Globus pallidus (tissue), 1 donor: ENCODE data around the gene CTDP1.

Experiments used
- DNase-seq: peaks from one replicate; pipeline ENCODE4 v3.0.0-alpha.2; 2015; ENCODE audit warnings: low spot score

The CTDP1 gene

DNA sequence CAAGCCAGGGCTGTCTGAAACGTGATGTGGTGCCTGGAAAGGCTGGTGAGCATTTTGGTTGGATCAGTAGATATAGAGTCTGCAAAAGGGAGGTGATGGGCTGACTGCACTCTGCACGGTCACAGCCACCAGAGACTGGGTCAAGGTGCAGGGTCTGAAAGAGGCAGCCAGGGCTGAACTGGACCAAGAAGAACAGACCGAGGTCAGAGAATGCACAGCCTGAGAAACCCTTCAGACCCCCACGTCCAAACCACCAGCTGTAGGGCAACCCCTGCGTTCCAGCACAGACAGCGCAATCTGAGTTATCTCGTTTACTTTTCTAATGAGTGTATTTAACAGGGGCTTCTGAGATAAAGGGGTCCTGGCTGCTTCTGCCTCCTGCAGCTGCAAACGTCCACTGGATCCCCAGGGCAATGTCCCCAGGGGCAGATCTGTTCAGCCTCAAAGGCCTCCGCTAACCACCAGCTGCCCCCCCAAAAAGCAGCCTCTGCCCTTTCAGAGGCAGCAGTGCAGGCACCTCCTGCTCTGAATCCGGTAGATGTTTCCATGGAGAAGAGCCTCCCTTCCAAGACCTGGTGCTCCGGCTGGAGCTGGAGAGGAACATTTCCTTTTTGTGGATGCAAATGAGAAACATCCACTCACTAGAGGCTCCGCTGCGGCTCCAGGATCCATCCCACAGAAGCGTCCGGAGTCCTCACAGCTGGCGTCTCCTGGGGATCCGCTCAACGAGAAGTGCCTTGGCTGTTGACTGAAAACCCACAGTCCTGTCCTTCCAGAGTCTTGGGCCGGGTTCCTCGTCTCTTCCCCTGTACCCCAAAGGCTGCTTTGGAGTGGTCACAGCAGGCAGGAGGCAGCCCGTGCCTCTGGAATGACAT is 117.2 kb downstream of the CTDP1 start:
- no peak for DNase-seq

DNA sequence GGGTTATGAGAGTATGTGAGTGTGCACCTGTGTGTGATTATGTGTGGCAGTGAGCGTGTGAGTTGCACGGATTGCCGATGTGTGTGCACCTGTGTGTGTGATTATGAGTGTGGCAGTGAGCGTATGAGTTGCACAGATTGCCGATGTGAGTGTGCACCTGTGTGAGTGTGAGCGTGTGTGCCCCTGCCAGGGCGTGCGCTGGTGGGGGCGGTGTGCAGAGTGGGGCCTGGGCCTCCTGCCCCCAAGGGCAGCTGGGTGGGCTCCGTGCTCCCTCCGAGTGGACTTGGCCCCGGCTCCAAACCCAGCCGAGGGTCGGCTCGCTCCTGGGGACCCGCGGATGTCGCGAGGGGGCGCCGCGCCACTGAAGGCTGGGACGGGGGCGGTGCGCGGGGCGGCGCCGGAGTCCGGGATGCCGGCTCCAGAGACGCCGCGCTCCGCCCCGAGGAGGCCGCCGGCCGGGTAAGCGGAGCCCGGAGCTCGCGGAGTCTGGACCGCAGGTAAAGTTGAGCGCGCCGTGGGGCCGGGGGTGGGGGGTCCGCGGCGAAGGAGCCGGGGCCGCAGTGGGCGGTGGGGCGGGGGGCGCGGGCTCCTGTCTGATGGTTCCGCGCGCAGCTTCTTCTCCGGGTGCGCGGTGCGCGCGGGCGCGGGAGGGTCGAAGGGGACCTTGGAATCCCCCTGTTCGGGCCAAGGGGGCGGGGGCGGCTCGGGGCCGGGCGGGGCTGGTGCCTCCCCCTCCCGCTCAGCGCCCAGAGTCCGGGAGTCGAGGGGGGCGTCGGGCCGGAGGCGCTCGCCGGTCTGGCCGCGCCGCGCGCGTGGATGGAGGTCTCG is 118.1 kb downstream of the CTDP1 start, which contains the start of gene KCNG2:
Gene KCNG2 (plus strand): TSS at position 421 of the 828 bp plus-strand sequence. CDS start 65,730 bp downstream, outside the sequence.
- DNase-seq: no peak

DNA sequence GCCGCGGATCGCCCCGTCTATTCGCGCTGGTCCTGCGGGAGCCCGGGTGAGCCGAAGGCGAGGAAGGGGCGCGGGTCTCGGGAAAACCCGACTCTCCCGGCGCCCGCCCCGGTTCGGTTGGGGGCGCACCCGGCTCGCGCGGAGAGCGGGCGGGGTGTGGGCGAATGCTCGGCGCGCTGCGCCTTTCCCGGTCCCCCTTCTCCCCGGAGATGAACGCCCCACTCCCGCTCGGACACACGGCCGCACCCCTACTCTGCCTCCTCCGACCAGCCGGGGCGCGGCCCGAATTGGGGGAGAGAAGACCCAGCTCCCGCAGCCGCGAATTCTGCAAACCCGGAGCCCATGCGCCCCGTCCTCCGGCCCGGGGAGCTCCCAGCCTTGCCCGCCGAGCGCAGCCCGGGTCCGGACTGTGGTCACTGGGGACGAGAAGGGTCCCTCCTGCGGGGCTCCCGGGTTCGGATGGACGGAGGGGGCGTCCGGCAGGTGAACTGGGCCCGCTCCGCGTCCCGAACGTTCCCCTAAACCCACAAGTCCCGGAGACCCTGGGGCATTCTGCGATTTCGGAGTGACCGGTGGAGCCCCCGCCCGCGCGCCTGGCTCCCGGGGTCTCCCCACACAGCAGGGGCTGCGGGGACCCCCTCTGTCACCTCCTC is 118.9 kb downstream of the CTDP1 start:
- no peak for DNase-seq

DNA sequence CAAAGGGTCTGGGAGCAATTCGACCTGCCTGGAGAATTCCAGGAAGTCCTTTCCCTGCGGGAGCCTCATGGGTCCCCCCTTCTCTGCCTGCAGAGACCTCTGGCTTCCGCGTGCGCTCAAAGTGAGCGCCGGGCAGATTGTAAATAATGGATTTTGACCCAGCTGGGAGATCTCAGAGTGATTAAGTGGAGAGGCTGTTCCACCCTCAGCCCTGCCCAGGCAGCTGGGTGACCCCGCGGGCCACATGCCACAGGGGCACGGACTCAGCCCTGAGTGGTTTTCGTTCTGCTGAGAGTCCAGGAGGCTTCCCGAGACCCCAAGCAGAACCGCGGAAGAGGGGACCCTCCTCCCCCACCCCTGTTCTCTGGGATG is 119.4 kb downstream of the CTDP1 start:
- DNase-seq: no peak

DNA sequence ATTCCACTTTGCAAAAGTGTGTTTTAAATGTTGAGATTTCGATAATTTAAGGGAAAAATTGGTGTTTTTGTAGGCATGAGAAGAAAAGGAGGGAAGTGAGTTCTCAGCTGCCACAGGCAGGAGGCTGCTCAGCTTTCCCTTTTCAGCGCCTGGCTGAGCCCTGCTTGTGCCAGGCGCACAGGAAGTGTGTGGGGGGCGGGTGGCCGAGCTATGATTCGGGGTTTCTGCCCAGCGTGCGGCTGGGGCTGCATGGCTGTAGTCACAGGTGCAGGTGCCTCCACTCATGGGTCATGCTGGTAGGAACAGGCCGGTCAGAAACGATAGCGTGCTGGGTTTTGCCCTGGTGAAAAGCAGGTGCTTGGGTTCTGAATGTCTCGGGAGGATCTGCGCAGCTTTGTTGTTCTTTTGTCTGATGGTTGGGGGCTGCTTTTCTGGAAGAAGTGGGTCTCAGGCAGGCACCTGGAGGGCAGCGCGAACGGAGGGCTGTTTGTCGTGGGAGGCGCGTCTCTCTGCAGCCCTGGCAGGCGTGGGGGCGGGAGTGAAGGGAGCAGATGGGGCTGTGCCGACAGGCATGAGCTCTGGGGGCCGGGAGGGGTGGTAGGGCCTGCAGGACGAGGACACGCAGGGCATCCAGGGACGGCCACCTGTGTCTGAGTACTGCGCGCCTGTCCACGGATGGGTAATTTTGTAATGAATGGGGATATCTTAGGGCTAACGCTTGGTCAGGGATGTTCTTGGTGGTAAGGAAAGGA is 120.2 kb downstream of the CTDP1 start:
- DNase-seq: no peak

DNA sequence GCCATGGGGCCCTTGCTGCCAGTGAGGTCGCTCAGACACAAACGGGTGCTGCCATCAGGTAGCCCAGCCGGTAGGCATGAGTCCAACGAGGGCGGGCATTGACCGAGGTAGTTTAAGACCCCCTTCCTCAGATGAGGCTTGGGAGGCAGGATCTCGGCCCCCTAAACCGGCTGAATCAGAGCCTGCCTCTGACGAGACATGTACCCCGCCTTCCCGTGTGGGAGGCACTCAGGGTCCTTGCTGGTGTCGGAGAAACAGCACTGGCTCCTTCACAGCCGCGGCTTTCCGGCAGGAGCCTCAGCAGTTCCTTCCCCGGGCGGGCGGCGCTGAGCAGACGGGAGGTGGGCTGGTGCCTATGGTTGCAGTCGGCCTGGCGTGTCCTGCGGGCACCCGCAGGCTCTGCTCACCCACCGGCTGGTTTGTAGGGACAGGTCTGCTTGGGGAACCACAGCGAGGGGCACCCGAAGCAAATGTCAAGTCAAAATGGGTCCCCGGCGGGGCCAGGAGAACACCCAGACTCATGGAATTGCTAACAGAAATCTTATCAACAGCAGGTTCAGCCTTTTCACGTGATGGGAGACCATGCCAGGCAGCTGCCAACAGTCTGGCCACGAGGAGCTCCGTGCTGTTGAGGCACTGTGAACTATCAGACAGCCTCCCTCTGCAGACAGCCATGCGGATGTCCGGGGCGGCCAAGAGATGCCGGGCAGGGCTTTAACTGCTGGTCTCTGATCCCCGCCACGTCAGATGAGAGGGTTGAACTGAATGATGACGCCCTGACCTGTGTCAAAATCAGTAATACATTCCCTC is 121.0 kb downstream of the CTDP1 start:
- DNase-seq: no peak

DNA sequence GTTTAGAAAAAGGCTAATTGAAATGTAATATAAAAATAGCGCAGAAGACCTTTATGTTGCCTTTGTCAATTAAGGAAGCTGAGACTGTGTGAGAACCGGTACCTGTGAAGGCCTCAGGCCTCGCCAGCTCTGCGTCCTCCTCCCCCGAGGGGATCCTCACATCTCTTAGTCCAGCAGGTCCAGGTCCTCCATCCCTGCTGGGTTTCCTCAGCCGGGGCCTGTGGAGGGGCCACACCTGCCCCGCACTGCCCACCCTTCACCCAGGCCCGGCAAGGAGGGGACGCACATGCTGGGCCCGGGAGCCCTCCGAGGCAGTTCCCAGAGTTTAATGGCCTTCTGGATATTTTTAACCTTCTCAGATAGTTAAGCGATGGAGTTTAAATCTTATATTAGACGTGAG is 121.6 kb downstream of the CTDP1 start:
- DNase-seq: no peak

DNA sequence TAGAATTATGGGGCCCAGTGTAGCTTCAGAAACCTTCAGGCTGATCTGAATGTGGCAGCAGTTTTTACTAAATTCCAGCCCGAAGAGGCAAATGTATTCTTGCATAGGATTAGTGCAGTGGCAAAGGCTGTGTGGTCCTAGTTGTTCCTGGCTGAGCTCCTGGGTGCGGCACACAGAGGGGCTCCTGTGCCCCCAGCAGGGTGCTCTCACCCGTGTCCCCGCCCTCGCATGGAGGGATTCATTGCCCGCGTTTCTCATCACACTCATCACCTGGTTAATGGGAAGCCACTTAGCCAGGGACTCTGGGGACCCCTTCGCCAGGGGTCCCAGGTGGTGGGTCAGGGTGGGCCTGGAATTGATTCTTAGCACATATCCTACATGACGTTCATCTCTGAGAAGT is 122.0 kb downstream of the CTDP1 start:
- no peak for DNase-seq

DNA sequence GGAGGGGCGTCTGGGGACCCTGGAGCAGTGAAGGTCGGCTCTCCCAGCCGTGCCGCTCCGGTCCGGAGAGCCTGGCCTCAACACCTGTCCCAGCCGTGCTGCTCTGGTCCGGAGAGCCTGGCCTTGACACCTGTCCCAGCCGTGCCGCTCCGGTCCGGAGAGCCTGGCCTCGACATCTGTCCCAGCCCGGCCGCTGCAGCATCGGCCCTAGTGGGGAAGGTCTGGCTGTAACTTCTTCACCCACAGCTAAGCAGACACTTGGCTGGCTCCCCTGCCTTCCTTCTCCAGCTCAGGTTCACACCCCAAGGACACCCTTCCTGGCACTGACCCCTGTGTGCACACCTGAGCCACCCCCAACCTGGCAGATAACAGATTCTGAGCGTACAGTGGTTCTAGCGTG is 122.7 kb downstream of the CTDP1 start:
- DNase-seq: no peak

DNA sequence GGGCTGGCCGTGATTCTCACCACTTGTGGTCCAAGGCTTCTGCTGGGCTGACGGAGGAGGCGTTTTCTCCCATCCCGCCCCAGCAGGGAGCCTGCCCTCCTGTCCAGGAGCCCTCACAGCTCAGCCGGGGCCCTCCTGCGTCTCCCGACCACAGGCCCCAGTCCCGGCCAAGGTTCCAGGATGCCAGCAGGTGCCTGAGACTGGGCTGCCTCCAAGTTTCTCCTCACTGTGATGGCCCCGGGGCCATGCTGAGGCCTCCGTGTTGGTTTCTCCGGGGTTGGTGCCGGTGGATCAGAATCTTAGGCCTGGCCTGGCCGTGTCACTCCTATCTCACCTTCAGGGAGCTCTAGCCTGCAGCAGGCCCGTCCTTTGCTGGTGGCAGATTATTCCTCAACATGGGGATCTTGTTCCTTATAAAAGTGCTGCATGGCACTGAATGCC is 124.0 kb downstream of the CTDP1 start:
- no peak for DNase-seq
